MG63 (cell line): Measurements from ENCODE around the gene MARCO. TPM values are rescaled to one million over a fixed set of nuclear protein-coding genes. Genes with fewer than 3 reads are reported as not detected.

Experiments
- DNase-seq: peaks from one replicate; pipeline ENCODE4 v3.0.0-alpha.2; 2020
- H3K27me3 ChIP-seq: fragments of 250-450 bp; sonication (Bioruptor Pico); 2 replicates; pipeline ENCODE4 v1.5.1; 2020; ENCODE audit warnings: mild to moderate bottlenecking, moderate library complexity
- H3K36me3 ChIP-seq: fragments of 250-450 bp; sonication (Bioruptor Pico); 2 replicates; pipeline ENCODE4 v1.5.1; 2020; ENCODE audit warnings: mild to moderate bottlenecking, moderate library complexity
- H3K4me3 ChIP-seq: fragments of 250-450 bp; sonication (Bioruptor Pico); 2 replicates; pipeline ENCODE4 v1.5.1; 2020; ENCODE audit warnings: mild to moderate bottlenecking, moderate library complexity
- H3K9me3 ChIP-seq: fragments of 250-450 bp; sonication (Bioruptor Pico); 2 replicates; pipeline ENCODE4 v1.5.1; 2020; ENCODE audit warnings: mild to moderate bottlenecking, moderate library complexity
- total RNA-seq: library from RNA; depleted of rRNA; stranded (reverse); fragments of >200 nt; shearing (Covaris generic); gene quantifications from 2 replicates; pipeline ENCODE4 v1.2.3, GENCODE V29; 2014; ENCODE audit warnings: low replicate concordance; rRNA removed

Gene MARCO
- total RNA-seq, result not detected in 2 replicates

GRCh38 chr2:118942031-118942430, at the start of gene MARCO:
Gene MARCO (plus strand): TSS chr2:118942194. CDS start chr2:118942301, 107 bp downstream.
- DNase-seq, result no peak
- H3K27me3 ChIP-seq, result peaks cover 7% of the 10 kb centered on the region
- no peaks in the 10 kb centered on the region for H3K9me3 ChIP-seq
- no peaks in the 10 kb centered on the region for H3K36me3 ChIP-seq
- H3K4me3 ChIP-seq, result no peak within 1 kb of the TSS

GRCh38 chr2:118893100-118893499, 48.9 kb upstream of the MARCO start:
- no peak for DNase-seq
- Histone ChIP-seq H3K27me3 (0 out of 2 replicates have a peak, but pooled peaks cover 4% of the 10 kb centered on the region), H3K9me3 (peaks cover 8% of the 10 kb centered on the region), H3K4me3 (no peak overlapping the region), H3K36me3 (no peaks in the 10 kb centered on the region)

GRCh38 chr2:118902266-118903028, 39.5 kb upstream of the MARCO start:
- DNase-seq, result no peak
- H3K9me3 ChIP-seq, result no peaks in the 10 kb centered on the region
- H3K27me3 ChIP-seq, result no peaks in the 10 kb centered on the region
- no peaks in the 10 kb centered on the region for H3K36me3 ChIP-seq
- no peak overlapping the region for H3K4me3 ChIP-seq

- Histone ChIP-seq H3K9me3 (no peaks in the 10 kb centered on the region), H3K27me3 (no peaks in the 10 kb centered on the region), H3K4me3 (no peak overlapping the region), H3K36me3 (no peaks in the 10 kb centered on the region)
- DNase-seq, result no peak
These were observed 39.0 kb upstream of the MARCO start for GRCh38 chr2:118903029-118903351.

GRCh38 chr2:118903551-118904479, 38.2 kb upstream of the MARCO start:
- H3K27me3 ChIP-seq, result no peaks in the 10 kb centered on the region
- no peaks in the 10 kb centered on the region for H3K36me3 ChIP-seq
- no peak for DNase-seq
- no peaks in the 10 kb centered on the region for H3K9me3 ChIP-seq
- no peak overlapping the region for H3K4me3 ChIP-seq

- DNase-seq, result no peak
- H3K9me3 ChIP-seq, result no peaks in the 10 kb centered on the region
- no peaks in the 10 kb centered on the region for H3K27me3 ChIP-seq
- H3K36me3 ChIP-seq, result no peaks in the 10 kb centered on the region
- H3K4me3 ChIP-seq, result no peak overlapping the region
These were observed 36.8 kb upstream of the MARCO start for GRCh38 chr2:118905206-118905605.

GRCh38 chr2:118906186-118906585, 35.8 kb upstream of the MARCO start:
- DNase-seq, result no peak
- Histone ChIP-seq H3K27me3 (no peaks in the 10 kb centered on the region), H3K9me3 (no peaks in the 10 kb centered on the region), H3K4me3 (no peak overlapping the region), H3K36me3 (no peaks in the 10 kb centered on the region)

GRCh38 chr2:118907759-118908158, 34.2 kb upstream of the MARCO start:
- Histone ChIP-seq H3K27me3 (no peaks in the 10 kb centered on the region), H3K4me3 (no peak overlapping the region), H3K9me3 (no peaks in the 10 kb centered on the region), H3K36me3 (no peaks in the 10 kb centered on the region)
- no peak for DNase-seq

- no peaks in the 10 kb centered on the region for H3K27me3 ChIP-seq
- no peak overlapping the region for H3K4me3 ChIP-seq
- no peaks in the 10 kb centered on the region for H3K9me3 ChIP-seq
- H3K36me3 ChIP-seq, result no peaks in the 10 kb centered on the region
- DNase-seq, result no peak
These were observed 32.8 kb upstream of the MARCO start for GRCh38 chr2:118909191-118909590.

- Histone ChIP-seq H3K4me3 (no peak overlapping the region), H3K27me3 (no peaks in the 10 kb centered on the region), H3K9me3 (no peaks in the 10 kb centered on the region), H3K36me3 (no peaks in the 10 kb centered on the region)
- no peak for DNase-seq
These were observed 30.7 kb upstream of the MARCO start for GRCh38 chr2:118911166-118911856.

GRCh38 chr2:118911936-118912335, 30.1 kb upstream of the MARCO start:
- Histone ChIP-seq H3K36me3 (no peaks in the 10 kb centered on the region), H3K27me3 (no peaks in the 10 kb centered on the region), H3K4me3 (no peak overlapping the region), H3K9me3 (no peaks in the 10 kb centered on the region)
- DNase-seq, result no peak

GRCh38 chr2:118913131-118913802, 28.7 kb upstream of the MARCO start:
- Histone ChIP-seq H3K4me3 (no peak overlapping the region), H3K27me3 (no peaks in the 10 kb centered on the region), H3K36me3 (no peaks in the 10 kb centered on the region), H3K9me3 (no peaks in the 10 kb centered on the region)
- DNase-seq, result no peak

- H3K36me3 ChIP-seq, result no peaks in the 10 kb centered on the region
- peaks cover under 1% of the 10 kb centered on the region; the same call in 1 of the 2 replicates for H3K9me3 ChIP-seq
- H3K4me3 ChIP-seq, result no peak overlapping the region
- no peak for DNase-seq
- no peaks in the 10 kb centered on the region for H3K27me3 ChIP-seq
These were observed 28.0 kb upstream of the MARCO start for GRCh38 chr2:118913803-118914645.

GRCh38 chr2:118914721-118915453, 27.1 kb upstream of the MARCO start:
- H3K27me3 ChIP-seq, result no peaks in the 10 kb centered on the region
- H3K36me3 ChIP-seq, result no peaks in the 10 kb centered on the region
- no peak for DNase-seq
- peaks cover 3% of the 10 kb centered on the region; the same call in 1 of the 2 replicates for H3K9me3 ChIP-seq
- H3K4me3 ChIP-seq, result no peak overlapping the region

- H3K9me3 ChIP-seq, result peaks cover 3% of the 10 kb centered on the region; the same call in 1 of the 2 replicates
- H3K4me3 ChIP-seq, result no peak overlapping the region
- no peaks in the 10 kb centered on the region for H3K36me3 ChIP-seq
- no peaks in the 10 kb centered on the region for H3K27me3 ChIP-seq
- DNase-seq, result no peak
These were observed 24.0 kb upstream of the MARCO start for GRCh38 chr2:118918017-118918416.
